Activated naive CD4-positive, alpha-beta T cell treated with anti-CD3 and anti-CD28 coated beads for 36 hours (primary cell): ENCODE measurements around the gene ABHD12B. TPM values are rescaled to one million over a fixed set of nuclear protein-coding genes. Genes with fewer than 3 reads are reported as not detected.

Experiments used
- CTCF ChIA-PET: fragments of 350-600 bp; sonication (Branson Sonifier 250); formaldehyde crosslinking; loops from one replicate; lab custom pipeline; 2021; ENCODE audit warnings: antibody characterized with exemption; lab: Charles Lee
- DNase-seq: peaks from one replicate; pipeline ENCODE4 v3.0.0-alpha.2; 2020
- H3K27ac Mint-ChIP-seq: one replicate; pipeline ENCODE4 v1.8.0; 2021; ENCODE audit warnings: mild to moderate bottlenecking, mixed read lengths
- H3K27me3 Mint-ChIP-seq: one replicate; pipeline ENCODE4 v1.8.0; 2021; ENCODE audit warnings: low read depth, mixed read lengths
- H3K36me3 Mint-ChIP-seq: one replicate; pipeline ENCODE4 v1.8.0; 2021; ENCODE audit warnings: low read depth, mixed read lengths
- H3K4me1 Mint-ChIP-seq: one replicate; pipeline ENCODE4 v1.8.0; 2021; ENCODE audit warnings: low read depth, mixed read lengths
- H3K4me3 Mint-ChIP-seq: one replicate; pipeline ENCODE4 v1.8.0; 2021; ENCODE audit warnings: mild to moderate bottlenecking, moderate library complexity, mixed read lengths
- H3K9me3 Mint-ChIP-seq: one replicate; pipeline ENCODE4 v1.8.0; 2021; ENCODE audit warnings: mixed read lengths
- intact Hi-C: fragments of 100-400 bp; cut with micrococcal nuclease; formaldehyde crosslinking; loops from one replicate; pipeline ENCODE4 v1.15.1; 2023
- total RNA-seq, 2 experiments: library from RNA; stranded (reverse); gene quantifications; one replicate each; pipeline ENCODE4 v1.2.3, GENCODE V29; 2021

The ABHD12B gene, protein sequence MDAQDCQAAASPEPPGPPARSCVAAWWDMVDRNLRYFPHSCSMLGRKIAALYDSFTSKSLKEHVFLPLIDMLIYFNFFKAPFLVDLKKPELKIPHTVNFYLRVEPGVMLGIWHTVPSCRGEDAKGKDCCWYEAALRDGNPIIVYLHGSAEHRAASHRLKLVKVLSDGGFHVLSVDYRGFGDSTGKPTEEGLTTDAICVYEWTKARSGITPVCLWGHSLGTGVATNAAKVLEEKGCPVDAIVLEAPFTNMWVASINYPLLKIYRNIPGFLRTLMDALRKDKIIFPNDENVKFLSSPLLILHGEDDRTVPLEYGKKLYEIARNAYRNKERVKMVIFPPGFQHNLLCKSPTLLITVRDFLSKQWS
- total RNA-seq: not detected

DNA sequence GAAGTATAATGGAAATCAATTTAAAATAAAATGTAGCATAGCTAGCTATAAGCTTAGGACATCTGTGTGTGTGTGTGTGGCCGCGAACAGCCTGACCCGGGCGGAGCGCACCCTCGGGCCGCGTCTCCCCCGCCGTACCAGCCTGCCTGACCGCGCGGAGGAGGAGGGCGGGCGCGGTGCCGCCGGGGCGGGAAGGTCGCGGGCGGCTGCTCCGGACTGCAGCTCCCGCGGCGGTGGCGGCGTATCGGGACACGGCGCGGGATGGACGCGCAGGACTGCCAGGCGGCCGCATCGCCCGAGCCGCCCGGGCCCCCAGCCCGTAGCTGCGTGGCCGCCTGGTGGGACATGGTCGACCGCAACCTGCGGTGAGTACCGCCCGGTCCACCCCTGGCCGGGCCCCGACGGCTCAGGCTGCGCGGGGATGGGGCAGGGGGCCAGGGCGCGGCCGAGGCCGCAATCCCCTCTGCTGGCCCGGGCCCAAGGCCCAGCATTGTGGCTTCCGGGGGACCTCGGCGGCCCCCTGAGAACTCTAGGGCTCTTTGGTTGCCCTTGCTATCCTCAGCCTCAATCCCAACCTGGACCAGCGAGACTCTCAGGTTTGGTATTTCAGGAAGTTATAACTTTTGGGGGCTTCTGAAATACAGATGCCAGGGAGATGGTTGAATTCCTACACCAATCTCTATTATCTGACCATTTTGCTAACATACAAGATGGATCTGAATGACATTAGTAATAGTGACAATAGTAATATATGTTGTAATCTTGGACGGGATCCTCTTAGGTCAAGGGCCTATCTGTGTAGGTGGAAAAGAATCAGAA, at the start of gene ABHD12B:
Gene ABHD12B (plus strand): TSS at position 140 of the 819 bp plus-strand sequence. CDS start 122 bp downstream, at position 262.
- no peak within 1 kb of the TSS for H3K4me3 Mint-ChIP-seq
- H3K27ac Mint-ChIP-seq: no peak within 1 kb of the TSS
- H3K4me1 Mint-ChIP-seq: peaks cover 26% of the 10 kb centered on the region
- intact Hi-C loops: no loop called here
- DNase-seq: no peak
- peaks cover 67% of the 10 kb centered on the region for H3K27me3 Mint-ChIP-seq
- CTCF ChIA-PET: no interaction called here
- H3K9me3 Mint-ChIP-seq: no peaks in the 10 kb centered on the region
- H3K36me3 Mint-ChIP-seq: no peaks in the 10 kb centered on the region

DNA sequence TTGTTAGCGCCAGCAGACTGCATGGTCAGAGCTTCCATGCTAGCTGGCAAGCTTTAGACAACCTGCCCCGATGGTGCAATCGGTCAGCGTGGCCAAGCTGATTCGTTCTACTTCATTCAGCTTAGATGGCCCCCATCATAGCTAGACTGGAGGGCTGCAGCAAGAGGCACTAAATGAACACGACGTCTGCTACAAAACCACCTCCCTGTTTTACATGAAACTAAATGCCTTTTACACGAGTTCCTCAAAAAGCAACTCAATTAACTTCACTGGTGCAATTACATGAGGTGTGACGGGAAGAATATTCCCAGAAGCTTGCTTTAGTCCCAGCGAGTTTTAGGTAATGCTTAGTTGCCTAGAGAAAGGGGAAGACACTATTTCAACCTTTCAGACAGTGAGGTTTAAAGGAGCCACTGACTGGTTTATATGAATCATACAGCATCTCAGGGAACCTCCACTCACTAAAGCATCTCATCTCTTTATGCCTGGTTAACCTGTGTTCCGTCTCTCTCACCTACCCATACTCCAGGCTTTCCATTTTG, 49.3 kb upstream of the ABHD12B start:
- Mint-ChIP-seq H3K4me1 (peaks cover 85% of the 10 kb centered on the region), H3K36me3 (peaks cover 32% of the 10 kb centered on the region), H3K27me3 (no peaks in the 10 kb centered on the region), H3K27ac (peak overlapping the region; percentile 80), H3K4me3 (peak overlapping the region; percentile 59), H3K9me3 (peaks cover 2% of the 10 kb centered on the region)
- CTCF ChIA-PET: interaction anchor here (0.8 to 3.4 kb wide), 8 partner anchors 8 to 45 kb away, joined by 3 to 18 read pairs (median 8); partner anchors contain the start of gene NIN
- intact Hi-C loops: loop anchor here (1.0 to 10.0 kb wide), 7 partner anchors 8 to 958 kb away; partner anchors contain the start of genes ARF6 and SOS2
- no peak for DNase-seq

DNA sequence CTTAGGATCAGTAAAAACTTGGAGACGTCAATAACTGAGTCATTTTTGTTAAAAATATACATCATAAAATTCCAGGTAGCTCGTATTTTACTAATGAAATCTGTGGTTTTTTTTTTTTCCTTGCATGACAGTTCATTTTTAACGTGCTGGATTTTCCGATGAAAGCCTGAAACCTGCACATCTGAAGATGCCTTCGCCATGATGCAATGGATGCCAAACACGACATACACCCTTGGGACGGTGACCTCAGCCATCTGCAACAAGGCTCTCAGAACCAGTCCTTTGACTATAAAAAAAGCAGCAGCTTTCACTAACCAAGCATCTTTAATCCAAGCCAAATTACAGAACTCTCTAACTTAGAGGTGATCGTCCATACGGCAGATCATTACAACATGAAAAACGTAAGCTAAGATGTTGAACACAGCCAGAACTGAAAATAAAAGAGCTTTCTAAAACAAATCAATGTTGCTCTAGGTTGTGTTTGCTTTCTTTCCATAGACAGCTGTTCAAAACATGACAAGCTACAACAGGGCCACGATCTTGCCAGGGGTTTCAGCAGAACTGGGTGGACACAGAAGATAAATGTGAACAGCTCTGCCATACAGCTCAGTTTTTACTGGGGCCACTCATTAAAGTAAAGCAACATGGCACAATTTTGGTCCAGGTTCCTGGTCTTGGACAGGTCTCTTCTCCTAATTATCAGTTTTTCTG, 48.6 kb upstream of the ABHD12B start:
- Mint-ChIP-seq H3K4me1 (peaks cover 89% of the 10 kb centered on the region), H3K27ac (peak overlapping the region; percentile 73), H3K27me3 (no peaks in the 10 kb centered on the region), H3K36me3 (peaks cover 31% of the 10 kb centered on the region), H3K9me3 (peaks cover 2% of the 10 kb centered on the region), H3K4me3 (peak overlapping the region; percentile 59)
- CTCF ChIA-PET: interaction anchor here (0.8 to 3.4 kb wide), 8 partner anchors 10 to 49 kb away, joined by 3 to 18 read pairs (median 6); no protein-coding TSS in a partner anchor
- peak; percentile 30 for DNase-seq
- intact Hi-C loops: loop anchor here (2.0 to 10.0 kb wide), 5 partner anchors 38 to 958 kb away; partner anchors contain the start of genes ARF6 and SOS2

DNA sequence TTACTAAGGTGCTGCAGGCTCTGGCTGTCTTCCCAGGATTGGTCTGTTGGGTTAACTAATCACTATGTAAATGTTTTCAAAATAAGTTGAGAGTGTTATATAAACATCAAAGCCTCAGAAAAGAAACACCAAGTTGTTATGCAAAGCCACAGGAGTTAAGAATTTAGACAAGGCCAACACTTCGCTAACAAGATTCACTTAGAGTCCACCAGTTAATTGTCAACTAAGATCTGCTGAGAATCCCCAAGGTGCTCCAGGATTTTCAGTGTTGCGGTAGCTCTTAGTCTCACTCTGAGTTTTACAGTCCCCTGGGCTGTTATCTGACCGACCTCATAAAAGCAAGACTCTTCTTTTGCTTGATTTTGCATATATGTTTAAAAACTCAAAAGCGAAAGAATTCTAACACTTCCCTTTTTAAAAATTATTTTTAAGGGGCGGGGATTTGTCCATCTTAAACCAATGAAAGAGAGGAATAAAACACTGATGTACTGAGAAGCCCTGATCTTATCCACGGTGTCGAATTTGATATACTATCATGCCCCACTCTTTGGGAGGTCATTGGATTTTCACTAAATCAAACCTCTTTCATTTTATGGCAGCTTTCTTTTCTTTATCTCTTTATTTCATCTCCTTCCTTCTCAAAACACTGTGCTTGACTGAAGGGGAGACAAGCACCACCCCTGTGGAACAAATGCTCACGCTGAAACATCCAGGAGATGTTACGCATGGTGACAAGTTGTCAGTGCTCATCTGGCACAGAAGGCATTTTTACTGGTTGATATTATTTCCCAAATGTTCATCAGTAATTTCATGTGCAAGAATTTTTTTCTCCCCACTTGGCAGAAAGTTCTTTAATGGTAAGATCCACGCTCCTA, 47.9 kb upstream of the ABHD12B start:
- intact Hi-C loops: loop anchor here (2.0 to 10.0 kb wide), 5 partner anchors 37 to 959 kb away; partner anchors contain the start of genes ARF6 and SOS2

DNA sequence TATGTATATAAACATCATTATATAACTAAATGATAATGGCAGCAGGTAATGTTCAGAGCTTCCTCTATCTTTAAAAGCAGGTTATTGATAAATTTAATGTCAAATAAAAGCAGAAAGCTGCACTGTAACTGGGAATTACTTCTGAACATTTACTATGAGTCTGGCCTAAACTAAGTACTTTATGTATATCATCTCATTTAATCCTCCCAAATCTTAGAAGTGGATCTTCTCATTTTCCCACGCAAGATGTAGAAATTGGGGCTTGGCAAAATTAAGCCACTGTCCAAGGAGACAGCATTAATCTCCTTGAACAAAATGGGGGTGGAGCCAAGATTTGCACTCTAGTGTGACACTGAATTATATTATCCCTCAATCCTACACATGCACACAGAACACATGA, 46.5 kb upstream of the ABHD12B start:
- DNase-seq: no peak
- H3K27ac Mint-ChIP-seq: no peak overlapping the region
- intact Hi-C loops: loop anchor here (10.0 kb wide), 2 partner anchors 931 to 961 kb away; partner anchors contain the start of gene ARF6
- CTCF ChIA-PET: interaction anchor here (1.0 kb wide), 1 partner anchor 8 kb away, joined by 3 read pairs; no protein-coding TSS in a partner anchor
- no peak overlapping the region for H3K4me3 Mint-ChIP-seq
- H3K4me1 Mint-ChIP-seq: peaks cover 79% of the 10 kb centered on the region
- H3K27me3 Mint-ChIP-seq: no peaks in the 10 kb centered on the region
- H3K9me3 Mint-ChIP-seq: no peaks in the 10 kb centered on the region
- peaks cover 17% of the 10 kb centered on the region for H3K36me3 Mint-ChIP-seq

More for the DNA sequence above, 47.9 kb upstream of the ABHD12B start:
- peaks cover 90% of the 10 kb centered on the region for H3K4me1 Mint-ChIP-seq
- CTCF ChIA-PET: interaction anchor here (0.8 to 3.4 kb wide), 6 partner anchors 10 to 50 kb away, joined by 3 to 18 read pairs (median 6); no protein-coding TSS in a partner anchor
- no peak for DNase-seq
- H3K36me3 Mint-ChIP-seq: peaks cover 28% of the 10 kb centered on the region
- peak overlapping the region; percentile 59 for H3K4me3 Mint-ChIP-seq
- peaks cover 2% of the 10 kb centered on the region for H3K9me3 Mint-ChIP-seq
- no peaks in the 10 kb centered on the region for H3K27me3 Mint-ChIP-seq
- peak overlapping the region; percentile 73 for H3K27ac Mint-ChIP-seq

DNA sequence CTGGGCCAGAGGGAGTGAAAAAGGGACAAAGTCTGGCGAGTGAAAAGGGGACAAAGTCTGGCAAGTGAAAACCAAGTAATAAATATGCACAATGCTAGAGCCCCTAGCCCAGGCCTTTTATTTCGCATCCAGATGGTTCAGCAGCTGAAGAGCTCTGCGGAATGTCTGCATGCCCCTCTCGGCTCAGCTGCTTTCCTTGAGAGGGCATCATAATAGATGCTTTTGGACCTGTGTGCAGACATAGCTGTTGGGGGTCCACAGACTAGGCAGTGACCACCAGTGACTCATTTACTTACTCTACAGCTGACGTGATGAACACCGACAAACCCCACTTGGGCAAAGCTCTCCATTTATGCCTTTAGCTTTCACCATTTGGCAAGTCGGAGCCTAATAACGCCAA, 45.2 kb upstream of the ABHD12B start:
- H3K36me3 Mint-ChIP-seq: peaks cover 8% of the 10 kb centered on the region
- no peaks in the 10 kb centered on the region for H3K9me3 Mint-ChIP-seq
- intact Hi-C loops: loop anchor here (10.0 kb wide), 2 partner anchors 932 to 962 kb away; partner anchors contain the start of gene ARF6

DNA sequence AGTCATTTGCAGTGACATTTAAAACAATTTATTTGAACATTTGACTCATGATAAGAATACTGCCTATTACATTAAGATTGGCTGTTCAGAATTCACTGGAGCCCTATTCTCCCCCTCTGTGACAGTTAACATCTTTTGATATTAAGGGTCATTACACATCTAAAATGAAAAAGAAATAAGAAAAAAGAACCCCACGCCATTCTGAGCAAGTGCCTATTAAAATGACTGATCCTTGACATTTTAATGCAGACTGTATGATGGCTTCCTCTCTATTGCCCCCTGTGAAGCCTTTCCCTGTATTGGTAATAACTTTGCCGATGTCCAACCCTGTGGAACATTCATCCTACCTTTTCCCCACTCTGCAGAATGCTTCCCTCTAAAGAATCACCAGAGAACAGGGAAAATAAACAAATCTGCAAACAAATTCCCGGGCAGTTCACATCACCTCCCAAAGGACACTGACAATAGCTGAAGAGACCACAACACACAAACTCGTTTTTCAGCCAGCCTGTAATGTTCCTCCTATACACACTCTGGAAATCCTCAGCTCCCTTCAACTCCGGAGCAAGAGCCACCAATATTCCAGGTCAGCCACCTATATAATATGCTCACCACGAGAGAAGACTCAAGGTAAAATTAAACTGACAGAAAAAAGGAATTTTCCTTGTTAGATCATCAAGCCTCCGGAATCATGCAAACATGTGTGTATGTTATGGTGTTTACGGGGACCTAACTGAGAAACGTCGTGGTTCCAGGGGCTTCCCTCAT, 42.9 kb upstream of the ABHD12B start:
- Mint-ChIP-seq H3K27me3 (no peaks in the 10 kb centered on the region), H3K27ac (peak overlapping the region; percentile 19), H3K4me1 (peaks cover 65% of the 10 kb centered on the region), H3K36me3 (peaks cover 6% of the 10 kb centered on the region), H3K4me3 (peak overlapping the region; percentile 88), H3K9me3 (no peaks in the 10 kb centered on the region)
- intact Hi-C loops: loop anchor here (10.0 kb wide), 2 partner anchors 934 to 964 kb away; partner anchors contain the start of gene ARF6
- DNase-seq: no peak
- CTCF ChIA-PET: interaction anchor here (0.6 to 3.1 kb wide), 13 partner anchors 7 to 492 kb away, joined by 3 to 19 read pairs (median 4); no protein-coding TSS in a partner anchor

More for the DNA sequence above, 45.2 kb upstream of the ABHD12B start:
- H3K4me3 Mint-ChIP-seq: no peak overlapping the region
- H3K4me1 Mint-ChIP-seq: peaks cover 70% of the 10 kb centered on the region
- no peak overlapping the region for H3K27ac Mint-ChIP-seq
- H3K27me3 Mint-ChIP-seq: no peaks in the 10 kb centered on the region
- no peak for DNase-seq
- CTCF ChIA-PET: interaction anchor here (0.6 to 2.3 kb wide), 6 partner anchors 16 to 72 kb away, joined by 3 to 10 read pairs (median 4); no protein-coding TSS in a partner anchor

DNA sequence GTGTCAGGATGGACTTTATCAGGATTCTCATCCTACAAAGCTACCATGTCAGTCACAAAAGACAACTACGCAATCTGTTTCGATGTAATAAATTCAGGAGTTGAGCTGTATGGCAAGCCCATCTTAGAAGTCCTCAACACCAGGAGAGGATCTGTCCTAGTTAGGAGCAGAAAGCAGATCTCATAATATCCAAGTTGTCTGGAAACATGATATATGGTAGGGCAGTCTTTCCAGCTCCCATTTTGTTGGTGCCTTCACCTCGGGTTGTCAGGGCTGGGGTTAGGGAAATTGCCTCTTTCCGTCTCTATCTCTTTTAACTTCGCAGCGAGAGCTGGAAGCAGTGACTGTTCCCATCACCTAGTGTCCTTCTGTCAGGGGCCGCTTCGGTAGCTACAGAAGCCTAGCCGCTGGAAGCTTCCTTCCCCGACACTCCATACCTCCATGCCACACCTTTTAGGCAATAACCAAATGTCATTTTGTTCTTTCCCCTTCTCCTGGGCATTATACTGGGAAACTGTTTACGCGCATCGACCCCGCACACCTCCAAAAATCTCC, 42.3 kb upstream of the ABHD12B start:
- H3K27ac Mint-ChIP-seq: peak overlapping the region; percentile 48
- H3K36me3 Mint-ChIP-seq: peaks cover 6% of the 10 kb centered on the region
- H3K9me3 Mint-ChIP-seq: no peaks in the 10 kb centered on the region
- CTCF ChIA-PET: interaction anchor here (0.6 to 3.1 kb wide), 9 partner anchors 8 to 493 kb away, joined by 3 to 19 read pairs (median 4); no protein-coding TSS in a partner anchor
- intact Hi-C loops: loop anchor here (1.0 to 10.0 kb wide), 7 partner anchors 7 to 965 kb away; partner anchors contain the start of genes ARF6, SAV1 and TMX1
- peaks cover 63% of the 10 kb centered on the region for H3K4me1 Mint-ChIP-seq
- peak overlapping the region; percentile 88 for H3K4me3 Mint-ChIP-seq
- peak; percentile 22 for DNase-seq
- H3K27me3 Mint-ChIP-seq: no peaks in the 10 kb centered on the region

DNA sequence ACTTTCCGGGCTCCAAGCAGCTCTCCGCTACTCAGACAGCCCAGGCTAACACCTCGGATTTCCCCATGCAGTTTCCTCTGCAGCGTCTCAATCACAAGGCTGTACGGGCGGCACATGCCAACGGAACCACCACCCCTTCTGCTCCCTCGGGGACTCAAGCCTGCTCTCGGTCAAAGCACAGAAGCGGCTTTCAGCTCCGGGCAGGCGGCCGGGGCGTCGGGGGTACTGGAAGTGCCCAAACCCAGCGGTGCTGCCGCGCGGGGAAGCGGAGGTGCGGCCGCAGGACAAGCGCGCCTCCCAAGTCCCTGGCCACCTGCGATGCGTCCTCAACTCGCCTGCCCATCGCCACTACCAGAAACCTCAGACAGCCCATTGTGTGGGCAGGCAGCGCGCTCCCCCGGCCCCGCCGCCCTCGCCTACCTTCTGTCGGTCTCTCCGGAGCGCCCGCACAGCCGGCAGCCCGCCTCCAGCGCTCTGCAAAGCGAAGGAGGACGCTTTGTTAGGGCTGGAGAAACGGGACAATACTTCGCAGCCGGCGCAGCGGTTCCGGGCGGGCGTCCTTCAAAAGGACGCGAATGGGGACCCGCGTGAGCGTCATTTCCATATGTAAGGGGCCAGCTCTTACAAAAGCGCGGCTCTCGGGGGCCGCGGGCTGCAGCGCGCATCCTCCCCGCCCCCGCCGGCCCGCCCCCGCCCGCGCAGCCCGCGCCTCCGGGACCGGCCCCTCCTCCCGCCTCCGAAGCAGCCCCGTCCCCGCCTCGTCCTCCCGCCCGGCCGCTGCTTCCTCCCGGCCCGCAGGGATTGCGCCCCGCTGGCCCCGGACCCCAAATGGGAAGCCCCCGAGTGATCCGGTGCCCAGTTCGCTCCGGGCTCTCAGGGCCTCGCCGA, 41.6 kb upstream of the ABHD12B start:
- no peaks in the 10 kb centered on the region for H3K9me3 Mint-ChIP-seq
- H3K4me3 Mint-ChIP-seq: peak overlapping the region; percentile 88
- peak; percentile 83 for DNase-seq
- peaks cover 6% of the 10 kb centered on the region for H3K36me3 Mint-ChIP-seq
- CTCF ChIA-PET: interaction anchor here (1.0 to 3.1 kb wide), 6 partner anchors 9 to 233 kb away, joined by 3 to 19 read pairs (median 8); no protein-coding TSS in a partner anchor
- H3K27me3 Mint-ChIP-seq: no peaks in the 10 kb centered on the region
- H3K27ac Mint-ChIP-seq: peak overlapping the region; percentile 48
- intact Hi-C loops: loop anchor here (1.0 to 2.0 kb wide), 5 partner anchors 8 to 411 kb away; partner anchors contain the start of genes SAV1 and TMX1
- H3K4me1 Mint-ChIP-seq: peaks cover 65% of the 10 kb centered on the region
